Liver (tissue), 2 donors: ENCODE data around the gene ADK.

Experiments used
- CTCF ChIP-seq: fragments of 150-350 bp; IDR thresholded peaks from 2 replicates; pipeline ENCODE4 v1.5.1; 2017; ENCODE audit warnings: improper control_type of control experiment, low read depth, low read length; ENCODE audit not compliant: missing input control
- ZBTB33 ChIP-seq: IDR thresholded peaks from 2 replicates; pipeline ENCODE4 v1.6.1; 2016; ENCODE audit warnings: antibody characterized with exemption
- donor health status: healthy.

- no peak for TF ChIP-seq ZBTB33
- TF ChIP-seq CTCF, result no peak
Observed at GRCh38 chr10:74272288-74272687, 121.3 kb downstream of the ADK start.
